Mammary epithelial cell (primary cell): ENCODE measurements around the gene TRERF1.

ENCODE experiments used
- CTCF ChIP-seq, 2 donors: IDR thresholded peaks in 1 of 2; conservative IDR thresholded peaks in 1 of 2; 2 replicates each; pipeline ENCODE4 v1.5.1; 2011 to 2012; ENCODE audit warnings: inconsistent platforms in 2 of 2, low read length in 2 of 2, mild to moderate bottlenecking in 2 of 2, control low read depth in 1 of 2, low read depth in 1 of 2; ENCODE audit not compliant: insufficient read depth in 1 of 2; ENCODE audit errors: extremely low read depth in 1 of 2
- EZH2 ChIP-seq: IDR thresholded peaks from 2 replicates; pipeline ENCODE4 v1.6.1; 2012; ENCODE audit warnings: low read length, inconsistent platforms, borderline replicate concordance

GRCh38 chr6:42295181-42295580, 156.5 kb downstream of the TRERF1 start:
- TF ChIP-seq CTCF (conservative IDR thresholded peaks at IDR 0.05 in 1 of 2, IDR thresholded peaks at IDR 0.05 in 1 of 2; ENCODE audit: extremely low read depth in 1 of 2, insufficient read depth in 1 of 2, low read depth in 1 of 2, low read length in 2 of 2), result no peak
- no peak for TF ChIP-seq EZH2
